ENCODE results near the gene IL10RB.
"Not testable (repeated sequence)": the region's sequence is repeated elsewhere in the genome, so short reads cannot be mapped to it uniquely, and the experiment has no call there.

IL10RB gene

GRCh38 chr21:33236013-33236686 is 30.0 kb upstream of the IL10RB start:
- no peak for TF ChIP-seq CTCF (IDR thresholded peaks at IDR 0.05; ENCODE audit: extremely low read depth, insufficient read depth, missing control alignments)
- DNase-seq (ENCODE audit: low spot score): no peak
- in situ Hi-C loops (cut with MboI; ENCODE audit: low pct_unique_long_range_greater_than_20kb, low sequenced_read_pairs, unreplicated experiment): no loop called here

GRCh38 chr21:33236766-33237165 is 29.4 kb upstream of the IL10RB start:
- TF ChIP-seq CTCF (IDR thresholded peaks at IDR 0.05; ENCODE audit: extremely low read depth, insufficient read depth, missing control alignments): no peak
- in situ Hi-C loops (cut with MboI; ENCODE audit: low pct_unique_long_range_greater_than_20kb, low sequenced_read_pairs, unreplicated experiment): no loop called here
- DNase-seq (ENCODE audit: low spot score): no peak

- DNase-seq (ENCODE audit: low spot score): no peak
- in situ Hi-C loops (cut with MboI; ENCODE audit: low pct_unique_long_range_greater_than_20kb, low sequenced_read_pairs, unreplicated experiment): no loop called here
- TF ChIP-seq CTCF (IDR thresholded peaks at IDR 0.05; ENCODE audit: extremely low read depth, insufficient read depth, missing control alignments): no peak
Measured at GRCh38 chr21:33237486-33237885, 28.7 kb upstream of the IL10RB start.

GRCh38 chr21:33238146-33238545 is 28.0 kb upstream of the IL10RB start:
- in situ Hi-C loops (cut with MboI; ENCODE audit: low pct_unique_long_range_greater_than_20kb, low sequenced_read_pairs, unreplicated experiment): no loop called here
- no peak for TF ChIP-seq CTCF (IDR thresholded peaks at IDR 0.05; ENCODE audit: extremely low read depth, insufficient read depth, missing control alignments)
- DNase-seq (ENCODE audit: low spot score): no peak

GRCh38 chr21:33238565-33239255 is 27.5 kb upstream of the IL10RB start:
- in situ Hi-C loops (cut with MboI; ENCODE audit: low pct_unique_long_range_greater_than_20kb, low sequenced_read_pairs, unreplicated experiment): no loop called here
- no peak for TF ChIP-seq CTCF (IDR thresholded peaks at IDR 0.05; ENCODE audit: extremely low read depth, insufficient read depth, missing control alignments)
- peak; percentile 74 for DNase-seq (ENCODE audit: low spot score)

- DNase-seq (ENCODE audit: low spot score); in situ Hi-C loops (cut with MboI; ENCODE audit: low pct_unique_long_range_greater_than_20kb, low sequenced_read_pairs, unreplicated experiment): not testable (repeated sequence)
Measured at GRCh38 chr21:33239559-33240127, 26.5 kb upstream of the IL10RB start.

- DNase-seq (ENCODE audit: low spot score): no peak
Measured at GRCh38 chr21:33240404-33240803, 25.8 kb upstream of the IL10RB start.

More at GRCh38 chr21:33240404-33240803, 25.8 kb upstream of the IL10RB start:
- in situ Hi-C loops (cut with MboI; ENCODE audit: low pct_unique_long_range_greater_than_20kb, low sequenced_read_pairs, unreplicated experiment): no loop called here
- TF ChIP-seq CTCF (IDR thresholded peaks at IDR 0.05; ENCODE audit: extremely low read depth, insufficient read depth, missing control alignments): no peak
